H1 (cell line): ENCODE results near the gene ELOVL6. TPM values are rescaled to one million over a fixed set of nuclear protein-coding genes. Genes with fewer than 3 reads are reported as not detected.

ENCODE experiments used
- CTCF ChIA-PET: fragments of 300-600 bp; sonication (Branson Sonifier 250); formaldehyde crosslinking; loops from one replicate; lab custom pipeline; 2021; ENCODE audit not compliant: partially characterized antibody; lab: Charles Lee
- POLR2A ChIA-PET: fragments of 300-600 bp; sonication (Branson Sonifier 250); formaldehyde crosslinking; loops from one replicate; lab custom pipeline; 2021; ENCODE audit warnings: inconsistent platforms; ENCODE audit not compliant: partially characterized antibody; lab: Charles Lee
- DNase-seq, 2 experiments: peaks; one replicate each; pipeline versions ENCODE4 v3.0.0 to v3.0.0-alpha.2; 2010 to 2022; ENCODE audit warnings: low spot score in 2 of 2, low read depth in 1 of 2, mixed read lengths in 1 of 2
- FAIRE-seq: peaks from 2 replicates; lab custom pipeline; 2011; peaks lifted over from hg19 to GRCh38; lab: Jason Lieb, UNC
- H2AFZ ChIP-seq: 2 replicates; pipeline ENCODE4 v1.8.1; 2012; ENCODE audit warnings: low read length, inconsistent platforms
- H2AK5ac ChIP-seq: 2 replicates; pipeline ENCODE4 v1.6.1; 2013; ENCODE audit warnings: low read depth, low read length
- H2BK120ac ChIP-seq: replicated peaks from 2 replicates; pipeline ENCODE3; 2013; ENCODE audit warnings: low read depth, low read length, inconsistent platforms
- H2BK12ac ChIP-seq: 2 replicates; pipeline ENCODE4 v1.6.1; 2013; ENCODE audit warnings: low read depth, low read length
- H2BK15ac ChIP-seq: 2 replicates; pipeline ENCODE4 v1.6.1; 2013; ENCODE audit warnings: low read length
- H2BK20ac ChIP-seq: 2 replicates; pipeline ENCODE4 v1.6.1; 2013; ENCODE audit warnings: low read length
- H2BK5ac ChIP-seq: 2 replicates; pipeline ENCODE4 v1.6.1; 2013; ENCODE audit warnings: low read depth, low read length
- H3K14ac ChIP-seq: 2 replicates; pipeline ENCODE4 v1.6.1; 2013; ENCODE audit warnings: inconsistent platforms; ENCODE audit not compliant: insufficient read length
- H3K18ac ChIP-seq: 2 replicates; pipeline ENCODE4 v1.6.1; 2013; ENCODE audit warnings: low read length; ENCODE audit errors: extremely low read depth
- H3K23ac ChIP-seq: 2 replicates; pipeline ENCODE4 v1.6.1; 2013; ENCODE audit warnings: inconsistent platforms; ENCODE audit not compliant: insufficient read length
- H3K23me2 ChIP-seq: 2 replicates; pipeline ENCODE4 v1.6.1; 2013; ENCODE audit warnings: low read depth, low read length
- H3K27ac ChIP-seq: 2 replicates; pipeline ENCODE4 v1.6.1; 2011; ENCODE audit warnings: low read depth, low read length, inconsistent platforms
- H3K27me3 ChIP-seq, 4 experiments: replicated peaks in 1 of 4; 1 replicate in 1 of 4; 2 replicates in 3 of 4; pipeline versions ENCODE4 v1.6.1 to v1.8.1; 2011 to 2013; ENCODE audit warnings: low read length in 3 of 4, mild to moderate bottlenecking in 3 of 4, inconsistent platforms in 2 of 4, mixed read lengths in 2 of 4, moderate library complexity in 1 of 4; ENCODE audit not compliant: control insufficient read depth in 3 of 4, insufficient read depth in 3 of 4; ENCODE audit errors: extremely low read depth in 1 of 4
- H3K36me3 ChIP-seq, 4 experiments: 2 replicates each; pipeline versions ENCODE4 v1.6.1 to v1.8.1; 2011 to 2013; ENCODE audit warnings: mild to moderate bottlenecking in 4 of 4, low read length in 3 of 4, moderate library complexity in 2 of 4, control low read depth in 1 of 4, inconsistent platforms in 1 of 4; ENCODE audit not compliant: insufficient read depth in 4 of 4, control insufficient read depth in 2 of 4
- H3K4ac ChIP-seq: replicated peaks from 2 replicates; pipeline ENCODE3; 2013; ENCODE audit warnings: low read length, low read depth, mixed read lengths, inconsistent platforms; ENCODE audit not compliant: insufficient read length
- H3K4me1 ChIP-seq, 4 experiments: replicated peaks in 1 of 4; 1 replicate in 1 of 4; 2 replicates in 3 of 4; pipeline versions ENCODE4 v1.6.1 to v1.8.1; 2011 to 2013; ENCODE audit warnings: low read length in 3 of 4, inconsistent platforms in 2 of 4, mixed read lengths in 1 of 4; ENCODE audit not compliant: insufficient read depth in 4 of 4, control insufficient read depth in 3 of 4
- H3K4me2 ChIP-seq, 2 experiments: 2 replicates each; pipeline versions ENCODE4 v1.6.1 to v1.8.1; 2011 to 2013; ENCODE audit warnings: low read depth in 2 of 2, low read length in 2 of 2, control low read depth in 1 of 2, inconsistent platforms in 1 of 2, mild to moderate bottlenecking in 1 of 2; ENCODE audit not compliant: insufficient read depth in 1 of 2
- H3K4me3 ChIP-seq, 4 experiments: fragments of 200-600, 300-600 bp in 1 of 4; sonication (generic), shearing (Covaris generic), sonication (Bioruptor Twin) in 1 of 4; 2 replicates each; pipeline versions ENCODE4 v1.5.1 to v1.8.1; 2011 to 2016; ENCODE audit warnings: low read length in 4 of 4, low read depth in 3 of 4, control low read depth in 2 of 4, inconsistent platforms in 2 of 4, mild to moderate bottlenecking in 2 of 4, mixed read lengths in 1 of 4, moderate library complexity in 1 of 4; ENCODE audit not compliant: insufficient read depth in 2 of 4; ENCODE audit errors: extremely low read depth in 1 of 4
- H3K56ac ChIP-seq: replicated peaks from 2 replicates; pipeline ENCODE3; 2013; ENCODE audit warnings: low read depth, mild to moderate bottlenecking, mixed read lengths, low read length, inconsistent platforms; ENCODE audit not compliant: insufficient read length
- H3K79me1 ChIP-seq: 2 replicates; pipeline ENCODE4 v1.6.1; 2013; ENCODE audit warnings: low read depth, low read length, control low read depth
- H3K79me2 ChIP-seq, 2 experiments: 2 replicates each; pipeline versions ENCODE4 v1.6.1 to v1.8.1; 2012 to 2013; ENCODE audit warnings: low read length in 2 of 2, mild to moderate bottlenecking in 2 of 2, inconsistent platforms in 1 of 2; ENCODE audit not compliant: insufficient read depth in 2 of 2, control insufficient read depth in 1 of 2
- H3K9ac ChIP-seq, 4 experiments: replicated peaks in 1 of 4; 1 replicate in 1 of 4; 2 replicates in 3 of 4; pipeline versions ENCODE4 v1.6.1 to v1.8.1; 2011 to 2013; ENCODE audit warnings: low read depth in 3 of 4, low read length in 3 of 4, control low read depth in 2 of 4, mild to moderate bottlenecking in 2 of 4, moderate library complexity in 2 of 4, inconsistent platforms in 1 of 4; ENCODE audit errors: extremely low read depth in 1 of 4
- H3K9me3 ChIP-seq, 2 experiments: 2 replicates each; pipeline versions ENCODE4 v1.6.1 to v1.8.1; 2012 to 2013; ENCODE audit warnings: mild to moderate bottlenecking in 2 of 2, moderate library complexity in 2 of 2, control low read depth in 1 of 2, inconsistent platforms in 1 of 2, low read depth in 1 of 2, low read length in 1 of 2, mixed read lengths in 1 of 2; ENCODE audit not compliant: insufficient read depth in 2 of 2
- H4K20me1 ChIP-seq, 2 experiments: replicated peaks in 1 of 2; 2 replicates each; pipeline versions ENCODE3 to v1.8.1; 2011 to 2013; ENCODE audit warnings: inconsistent platforms in 2 of 2, low read length in 2 of 2, mild to moderate bottlenecking in 1 of 2; ENCODE audit not compliant: insufficient read depth in 2 of 2, control insufficient read depth in 1 of 2
- H4K5ac ChIP-seq: 2 replicates; pipeline ENCODE4 v1.6.1; 2013; ENCODE audit warnings: low read length, low read depth, mixed read lengths, inconsistent platforms; ENCODE audit not compliant: insufficient read length
- H4K8ac ChIP-seq: 2 replicates; pipeline ENCODE4 v1.8.0; 2013; ENCODE audit warnings: mild to moderate bottlenecking, moderate library complexity, low read length, inconsistent platforms; ENCODE audit not compliant: insufficient read depth; ENCODE audit errors: extremely low read depth
- H4K91ac ChIP-seq: replicated peaks from 2 replicates; pipeline ENCODE3; 2013; ENCODE audit warnings: low read length, mixed read lengths, inconsistent platforms; ENCODE audit not compliant: insufficient read length
- CEBPB ChIP-seq: IDR thresholded peaks from 2 replicates; pipeline ENCODE4 v1.6.1; 2012; ENCODE audit warnings: low read depth, low read length
- SIRT6 ChIP-seq: IDR thresholded peaks from one replicate; pipeline ENCODE4 v1.7.1; 2012; ENCODE audit warnings: low read length, inconsistent platforms
- WGBS, 2 experiments: shearing (Covaris generic) in 1 of 2; methylation state at CpG; one replicate each; pipeline versions ENCODE4 v1.1.6 to v1.1.7; 2013 to 2015; ENCODE audit warnings: low lambda C conversion rate in 2 of 2, mixed read lengths in 2 of 2, inconsistent platforms in 1 of 2, low coverage in 1 of 2, missing lambda C conversion rate in 1 of 2; ENCODE audit not compliant: insufficient replicate concordance in 2 of 2, insufficient coverage in 1 of 2, insufficient read length in 1 of 2; ENCODE audit errors: extremely low coverage in 1 of 2, missing lambda C conversion rate in 1 of 2; 5-methylcytosine and 5-hydroxymethylcytosine counted together
- polyA plus RNA-seq, 7 experiments: library from polyadenylated mRNA; depleted of rRNA in 3 of 7; stranded (reverse) in 5 of 7; unstranded in 2 of 7; fragments of >200 nt in 5 of 7; fragments of 200-250 nt in 2 of 7; gene quantifications; 1 replicate in 5 of 7; 2 replicates in 1 of 7; 4 replicates in 1 of 7; pipeline versions ENCODE4 v1.2.1 to v1.2.3, GENCODE V29; 2011 to 2013; ENCODE audit warnings: missing spikeins in 2 of 7, mixed read lengths in 2 of 7
- total RNA-seq: library from RNA; stranded (reverse); fragmentation: NEBNext Ultra II Directional; extraction: Animal tissue kit (Norgen Biotek cat#: 25700); gene quantifications from 2 replicates; pipeline ENCODE4 v1.2.1, GENCODE V29; 2021

The ELOVL6 gene
- total and polyA plus RNA-seq, 2 of the 8 experiments (the other 6 are each of a cell fraction or from before 2014, with no cell fraction given) = 27.8 to 86.6 TPM

GRCh38 chr4:110032603-110033002, 165.8 kb downstream of the ELOVL6 start:
- Histone ChIP-seq H3K23me2 (no peaks in the 10 kb centered on the region; the same call in 1 of the 2 replicates), H3K9ac (no peak overlapping the region), H2BK5ac (no peak overlapping the region), H3K27ac (no peak overlapping the region), H4K5ac (no peak overlapping the region), H3K4me3 (no peak overlapping the region), H3K36me3 (no peaks in the 10 kb centered on the region), H3K9me3 (no peaks in the 10 kb centered on the region), H3K4ac (no peak overlapping the region), H2BK15ac (no peak overlapping the region), H3K79me2 (no peaks in the 10 kb centered on the region), H2BK12ac (no peak overlapping the region), H3K4me2 (no peak overlapping the region), H2AFZ (no peak overlapping the region), H3K4me1 (no peaks in the 10 kb centered on the region), H4K8ac (no peak overlapping the region), H3K23ac (no peak overlapping the region), H3K56ac (no peak overlapping the region), H3K27me3 (no peaks in the 10 kb centered on the region), H3K79me1 (no peaks in the 10 kb centered on the region), H4K20me1 (no peaks in the 10 kb centered on the region), H2BK120ac (no peak overlapping the region), H2BK20ac (no peak overlapping the region), H3K18ac (no peak overlapping the region), H2AK5ac (no peak overlapping the region), H4K91ac (no peak overlapping the region), H3K14ac (no peak overlapping the region)
- ChIA-PET CTCF (interaction anchor here (1.0 to 2.5 kb wide), 3 partner anchors 10 to 27 kb away, joined by 4 to 7 read pairs (median 7); no protein-coding TSS in a partner anchor), POLR2A (no interaction called here)
- FAIRE-seq = no peak
- WGBS, 2 experiments = 88% methylated on average over 4 of the region's 7 CpGs; no CpG with 5 or more reads in 1 of the 2 experiments
- DNase-seq = no peak
- 0 out of 2 replicates have a peak, but pooled peaks have one; percentile 33 for TF ChIP-seq CEBPB
- TF ChIP-seq SIRT6 = no peak
